ENCODE results near the gene TIGD6. TPM values are rescaled to one million over a fixed set of nuclear protein-coding genes. Genes with fewer than 3 reads are reported as not detected.

Gene TIGD6
- total and polyA plus RNA-seq, 2 experiments from 2014 or later, result 1.4 to 2.1 TPM

GRCh38 chr5:149982505-149982904 lies 17.9 kb downstream of the TIGD6 start:
- Mint-ChIP-seq H3K4me3 (no peak overlapping the region), H3K9me3 (no peaks in the 10 kb centered on the region), H3K36me3 (ENCODE audit: low read depth) (no peaks in the 10 kb centered on the region), H3K27me3 (ENCODE audit: insufficient read depth, low read depth, poor library complexity) (no peaks in the 10 kb centered on the region), H3K27ac (no peak overlapping the region), H3K4me1 (no peaks in the 10 kb centered on the region)
- no peaks in the 10 kb centered on the region for H3K9me2 ChIP-seq (ENCODE audit: insufficient read depth)
- DNase-seq (ENCODE audit: low spot score) (no peak), ATAC-seq (no peak)
- no peaks in the 10 kb centered on the region for H3K27me3 ChIP-seq (ENCODE audit: insufficient read depth)
- no peaks in the 10 kb centered on the region for H3F3A ChIP-seq (replicated peaks; ENCODE audit: low read depth)
- no peak overlapping the region for H3K4me2 ChIP-seq
- no peak overlapping the region for H3K27ac ChIP-seq (ENCODE audit: low read depth)
- no peaks in the 10 kb centered on the region for H4K20me1 ChIP-seq (replicated peaks; ENCODE audit: insufficient read depth)
- no peak overlapping the region for H2AFZ ChIP-seq
- no peaks in the 10 kb centered on the region for H3K36me3 ChIP-seq (ENCODE audit: insufficient read depth)
- no peaks in the 10 kb centered on the region for H3K79me2 ChIP-seq (replicated peaks; ENCODE audit: insufficient read depth)
- H3K4me3 ChIP-seq, result no peak overlapping the region
- TF ChIP-seq CTCF (conservative IDR thresholded peaks at IDR 0.05; ENCODE audit: low read depth in 2 of 2) (no peak), ZNF462 (CRISPR knock-in tag; IDR thresholded peaks at IDR 0.05) (no peak), EZH2 (IDR thresholded peaks at IDR 0.05; ENCODE audit: low read depth, unreplicated experiment) (no peak), POLR2AphosphoS5 (IDR thresholded peaks at IDR 0.05; ENCODE audit: low read depth) (no peak), ZNF114 (CRISPR knock-in tag; IDR thresholded peaks at IDR 0.05) (no peak), CREB1 (CRISPR knock-in tag; IDR thresholded peaks at IDR 0.05; ENCODE audit: low read depth) (no peak), STAT1 (IDR thresholded peaks at IDR 0.05; ENCODE audit: unreplicated experiment) (no peak), ZNF331 (CRISPR knock-in tag; IDR thresholded peaks at IDR 0.05; ENCODE audit: low read depth) (no peak), EZH2phosphoT487 (IDR thresholded peaks at IDR 0.05; ENCODE audit: unreplicated experiment) (no peak), NANOG (IDR thresholded peaks at IDR 0.05; ENCODE audit: borderline replicate concordance) (no peak), ETS1 (IDR thresholded peaks at IDR 0.05) (no peak), JUNB (IDR thresholded peaks at IDR 0.05; ENCODE audit: unreplicated experiment) (no peak), REST (IDR thresholded peaks at IDR 0.05; ENCODE audit: unreplicated experiment) (no peak)
- H3K4me1 ChIP-seq (ENCODE audit: insufficient read depth), result no peaks in the 10 kb centered on the region

Data from GM23338 (cell line).